Panc1 (cell line): ENCODE data around the gene SCUBE3. TPM values are rescaled to one million over a fixed set of nuclear protein-coding genes. Genes with fewer than 3 reads are reported as not detected.

Experiments
- ATAC-seq: fragments of 200-7000 bp; cut with Tn5 transposase; 2 replicates; pipeline ENCODE4 v1.9.1; 2020; ENCODE audit warnings: mild to moderate bottlenecking, moderate library complexity
- BruUV-seq: library from RNA; stranded (reverse); fragments of 400-500 nt; replicated peaks from 2 replicates; lab custom pipeline; 2021; lab: Mats Ljungman, UMichigan
- CTCF ChIA-PET: fragments of 300-600 bp; sonication (Branson Sonifier 250); formaldehyde crosslinking; loops from one replicate; lab custom pipeline; 2022; ENCODE audit warnings: antibody characterized with exemption; lab: Charles Lee
- POLR2A ChIA-PET: fragments of 300-600 bp; sonication (Branson Sonifier 250); formaldehyde crosslinking; loops from one replicate; lab custom pipeline; 2022; ENCODE audit warnings: antibody characterized with exemption; lab: Charles Lee
- DNase-seq: peaks from one replicate; pipeline ENCODE4 v3.0.0-alpha.2; 2010; ENCODE audit warnings: low read depth, low spot score
- H3K27ac ChIP-seq: 2 replicates; pipeline ENCODE4 v1.5.1; 2011; ENCODE audit warnings: mild to moderate bottlenecking, low read length, inconsistent platforms
- H3K27me3 ChIP-seq: fragments of 200-500 bp; sonication (Bioruptor generic); 2 replicates; pipeline ENCODE4 v1.6.0; 2014; ENCODE audit warnings: low read length, inconsistent platforms; ENCODE audit not compliant: control insufficient read depth, insufficient read depth
- H3K36me3 ChIP-seq: fragments of 200-500 bp; sonication (Bioruptor generic); 2 replicates; pipeline ENCODE4 v1.5.1; 2014; ENCODE audit warnings: inconsistent platforms, mild to moderate bottlenecking, low read length, moderate library complexity; ENCODE audit not compliant: control insufficient read depth, insufficient read depth
- H3K4me1 ChIP-seq: 2 replicates; pipeline ENCODE4 v1.5.1; 2011; ENCODE audit warnings: inconsistent platforms, mild to moderate bottlenecking, low read length, moderate library complexity; ENCODE audit not compliant: control insufficient read depth, insufficient read depth
- H3K4me3 ChIP-seq, 2 experiments: 2 replicates each; pipeline ENCODE4 v1.5.1; 2011 to 2012; ENCODE audit warnings: low read depth in 2 of 2, low read length in 2 of 2, mild to moderate bottlenecking in 2 of 2, inconsistent platforms in 1 of 2, moderate library complexity in 1 of 2
- H3K9me3 ChIP-seq: fragments of 200-500 bp; sonication (Bioruptor generic); 2 replicates; pipeline ENCODE4 v1.5.1; 2014; ENCODE audit warnings: low read depth, mild to moderate bottlenecking, inconsistent platforms, low read length, moderate library complexity; ENCODE audit not compliant: control insufficient read depth, insufficient read depth
- CTCF ChIP-seq: fragments of 450-650 bp; IDR thresholded peaks from 2 replicates; pipeline ENCODE4 v1.5.1; 2017; ENCODE audit warnings: mild to moderate bottlenecking
- POLR2AphosphoS5 ChIP-seq: IDR thresholded peaks from 2 replicates; pipeline ENCODE4 v1.6.1; 2012; ENCODE audit warnings: mild to moderate bottlenecking, low read depth, low read length, moderate library complexity
- REST ChIP-seq, 2 experiments: IDR thresholded peaks; 2 replicates each; pipeline ENCODE4 v1.6.1; 2011 to 2012; ENCODE audit warnings: low read depth in 2 of 2, control low read depth in 1 of 2, low read length in 1 of 2, mild to moderate bottlenecking in 1 of 2, moderate library complexity in 1 of 2; ENCODE audit not compliant: insufficient read depth in 1 of 2
- SIN3A ChIP-seq: IDR thresholded peaks from 2 replicates; pipeline ENCODE4 v1.6.1; 2012; ENCODE audit warnings: low read depth, mild to moderate bottlenecking, low read length, moderate library complexity, borderline replicate concordance; ENCODE audit not compliant: insufficient read depth
- TCF7L2 ChIP-seq: IDR thresholded peaks from 2 replicates; pipeline ENCODE4 v1.6.1; 2011; ENCODE audit warnings: mild to moderate bottlenecking, low read depth, low read length, inconsistent platforms
- in situ Hi-C: cut with HindIII; loops from 2 replicates; pipeline ENCODE4 v1.10.0; 2016; ENCODE audit warnings: low sequenced_read_pairs, low pct_unique_long_range_greater_than_20kb
- intact Hi-C: fragments of 100-400 bp; cut with micrococcal nuclease; formaldehyde crosslinking; loops from one replicate; pipeline ENCODE4 v1.10.0; 2022; ENCODE audit not compliant: unreplicated experiment
- total RNA-seq: library from RNA; stranded (reverse); gene quantifications from one replicate; pipeline ENCODE4 v1.2.1, GENCODE V29; 2021; ENCODE audit not compliant: unreplicated experiment

Gene SCUBE3
- total RNA-seq, 1 experiment from 2014 or later: 1.6 TPM

- intact Hi-C loops: no loop called here
- ChIA-PET POLR2A (interaction anchor here (0.5 to 0.6 kb wide), 3 partner anchors 42 to 1426 kb away, joined by 3 to 12 read pairs (median 5); partner anchors contain the start of gene MLN), CTCF (no interaction called here)
- Histone ChIP-seq H3K27ac (no peak overlapping the region), H3K4me3 (no peak overlapping the region), H3K9me3 (no peaks in the 10 kb centered on the region), H3K27me3 (no peaks in the 10 kb centered on the region), H3K36me3 (0 out of 2 replicates have a peak, but pooled peaks cover 2% of the 10 kb centered on the region), H3K4me1 (no peaks in the 10 kb centered on the region)
- no TSS peak for BruUV-seq
- no peak for TF ChIP-seq REST (IDR thresholded peaks at IDR 0.05; ENCODE audit: insufficient read depth in 1 of 2, low read depth in 2 of 2, low read length in 1 of 2)
- no peak for TF ChIP-seq CTCF
- no peak for TF ChIP-seq TCF7L2
- TF ChIP-seq POLR2AphosphoS5: no peak
- no peak for TF ChIP-seq SIN3A
- ATAC-seq (no peak), DNase-seq (no peak)
- in situ Hi-C loops: no loop called here
Measured at GRCh38 chr6:35229304-35229703, 15.5 kb downstream of the SCUBE3 start.

GRCh38 chr6:35230498-35230897, 16.7 kb downstream of the SCUBE3 start:
- DNase-seq (no peak), ATAC-seq (no peak)
- no peaks in the 10 kb centered on the region; the same call in 1 of the 2 replicates for H3K9me3 ChIP-seq
- intact Hi-C loops: no loop called here
- no peak overlapping the region for H3K4me3 ChIP-seq
- CTCF ChIA-PET: no interaction called here
- in situ Hi-C loops: no loop called here
- no peaks in the 10 kb centered on the region for H3K4me1 ChIP-seq
- 0 out of 2 replicates have a peak, but pooled peaks cover 2% of the 10 kb centered on the region for H3K36me3 ChIP-seq
- no TSS peak for BruUV-seq
- TF ChIP-seq REST (IDR thresholded peaks at IDR 0.05; ENCODE audit: insufficient read depth in 1 of 2, low read depth in 2 of 2, low read length in 1 of 2) (no peak), TCF7L2 (no peak)
- H3K27ac ChIP-seq: no peak overlapping the region
- POLR2A ChIA-PET: no interaction called here
- H3K27me3 ChIP-seq: no peaks in the 10 kb centered on the region
